ENCODE results near the gene BCAP31. TPM values are rescaled to one million over a fixed set of nuclear protein-coding genes. Genes with fewer than 3 reads are reported as not detected.
"Not testable (repeated sequence)": the region's sequence is repeated elsewhere in the genome, so short reads cannot be mapped to it uniquely, and the experiment has no call there.

BCAP31 gene
- total RNA-seq, 4 donors from 2014 or later = 76.4 to 129 (median 101) TPM

- peaks cover 11 to 20% (median 18%) of the 10 kb centered on the region in 4 donors for H3K4me1 ChIP-seq
- 83% methylated on average over 14 of the region's 14 CpGs for WGBS
- intact Hi-C loops (cut with DNase I) = no loop called here
- H3K4me3 ChIP-seq = no peak overlapping the region
- no peaks in the 10 kb centered on the region for H3K27me3 ChIP-seq
- peaks cover 0 to 9% (median 0%) of the 10 kb centered on the region in 4 donors for H3K9me3 ChIP-seq
- no peak overlapping the region for H3K27ac ChIP-seq (replicated peaks in 1 of 4)
- H3K36me3 ChIP-seq = peaks cover 4 to 33% (median 20%) of the 10 kb centered on the region in 4 donors
- DNase-seq (ENCODE audit: extremely low spot score) = no peak
- TF ChIP-seq POLR2A (IDR thresholded peaks at IDR 0.05; ENCODE audit: low read depth) (no peak), CTCF (IDR thresholded peaks at IDR 0.05) (no peak), EP300 (IDR thresholded peaks at IDR 0.05) (no peak), POLR2AphosphoS5 (IDR thresholded peaks at IDR 0.05) (no peak)
Measured at GRCh38 chrX:153732401-153732800, 8.2 kb upstream of the BCAP31 start.

GRCh38 chrX:153731845-153732215 lies 7.6 kb upstream of the BCAP31 start:
- no peak for DNase-seq (ENCODE audit: extremely low spot score)
- Histone ChIP-seq H3K9me3 (peaks cover 0 to 9% (median 0%) of the 10 kb centered on the region in 4 donors), H3K4me3 (no peak overlapping the region), H3K4me1 (peaks cover 16 to 26% (median 23%) of the 10 kb centered on the region in 4 donors), H3K27ac (replicated peaks in 1 of 4) (no peak overlapping the region), H3K36me3 (peaks cover 4 to 28% (median 17%) of the 10 kb centered on the region in 4 donors), H3K27me3 (no peaks in the 10 kb centered on the region)
- intact Hi-C loops (cut with DNase I) = no loop called here
- WGBS = 84% methylated on average over 3 of the region's 3 CpGs
- TF ChIP-seq EP300 (IDR thresholded peaks at IDR 0.05) = no peak
- no peak for TF ChIP-seq POLR2AphosphoS5 (IDR thresholded peaks at IDR 0.05)
- no peak for TF ChIP-seq CTCF (IDR thresholded peaks at IDR 0.05)
- TF ChIP-seq POLR2A (IDR thresholded peaks at IDR 0.05; ENCODE audit: low read depth) = no peak

- no peaks in the 10 kb centered on the region for H3K27me3 ChIP-seq
- H3K27ac ChIP-seq (replicated peaks in 1 of 4) = no peak overlapping the region
- H3K4me3 ChIP-seq = no peak overlapping the region
- peaks cover 22 to 31% (median 29%) of the 10 kb centered on the region in 4 donors for H3K4me1 ChIP-seq
- no peak for DNase-seq (ENCODE audit: extremely low spot score)
- peaks cover under 1 to 23% (median 12%) of the 10 kb centered on the region in 4 donors for H3K36me3 ChIP-seq
- peaks cover 0 to 9% (median 0%) of the 10 kb centered on the region in 4 donors for H3K9me3 ChIP-seq
- WGBS = 90% methylated on average over 6 of the region's 6 CpGs
- TF ChIP-seq CTCF (IDR thresholded peaks at IDR 0.05) = no peak
- no peak for TF ChIP-seq EP300 (IDR thresholded peaks at IDR 0.05)
- no peak for TF ChIP-seq POLR2AphosphoS5 (IDR thresholded peaks at IDR 0.05)
- TF ChIP-seq POLR2A (IDR thresholded peaks at IDR 0.05; ENCODE audit: low read depth) = no peak
- intact Hi-C loops (cut with DNase I) = no loop called here
Measured at GRCh38 chrX:153731117-153731844, 7.1 kb upstream of the BCAP31 start.

- H3K4me3 ChIP-seq; DNase-seq (ENCODE audit: extremely low spot score); intact Hi-C loops (cut with DNase I); H3K27me3 ChIP-seq; H3K27ac ChIP-seq (replicated peaks in 1 of 4); H3K9me3 ChIP-seq: not testable (repeated sequence)
- 95% methylated on average over 23 of the region's 23 CpGs for WGBS
- Histone ChIP-seq H3K36me3 (peaks cover 0 to 17% (median 8%) of the 10 kb centered on the region in 4 donors), H3K4me1 (peaks cover 34 to 43% (median 41%) of the 10 kb centered on the region in 4 donors)
Measured at GRCh38 chrX:153730115-153730514, 5.9 kb upstream of the BCAP31 start.

- intact Hi-C loops (cut with DNase I) = no loop called here
- H3K27ac ChIP-seq (replicated peaks in 1 of 4) = no peak overlapping the region
- H3K27me3 ChIP-seq = no peaks in the 10 kb centered on the region
- H3K36me3 ChIP-seq = peaks cover 0 to 17% (median 8%) of the 10 kb centered on the region in 4 donors
- peaks cover 0 to 9% (median 0%) of the 10 kb centered on the region in 4 donors for H3K9me3 ChIP-seq
- H3K4me3 ChIP-seq = no peak overlapping the region
- peaks cover 35 to 47% (median 44%) of the 10 kb centered on the region in 4 donors for H3K4me1 ChIP-seq
- WGBS = 93% methylated on average over 18 of the region's 23 CpGs
- no peak for DNase-seq (ENCODE audit: extremely low spot score)
- TF ChIP-seq POLR2A (IDR thresholded peaks at IDR 0.05; ENCODE audit: low read depth) = no peak
- no peak for TF ChIP-seq POLR2AphosphoS5 (IDR thresholded peaks at IDR 0.05)
- TF ChIP-seq EP300 (IDR thresholded peaks at IDR 0.05) = no peak
- no peak for TF ChIP-seq CTCF (IDR thresholded peaks at IDR 0.05)
Measured at GRCh38 chrX:153728951-153729631, 4.9 kb upstream of the BCAP31 start.

Data from esophagus muscularis mucosa (tissue), 4 donors.